HL-60/S4 treated with phorbol 12-myristate 13-acetate at 8.2 ng/mL for 4 days and 3 days (cell line): Measurements from ENCODE around the gene PIEZO1.
"Not testable (repeated sequence)": the region's sequence is repeated elsewhere in the genome, so short reads cannot be mapped to it uniquely, and the experiment has no call there.

Experiments used
- in situ Hi-C: fragments of 300-500 bp; cut with MboI; formaldehyde crosslinking; loops from 2 replicates; pipeline ENCODE4 v1.15.0; 2022; ENCODE audit warnings: low sequenced_read_pairs

PIEZO1 gene

GRCh38 chr16:88805887-88806393, 20.9 kb upstream of the PIEZO1 start:
- in situ Hi-C loops = no loop called here

GRCh38 chr16:88805340-88805715, 20.3 kb upstream of the PIEZO1 start:
- in situ Hi-C loops = no loop called here

GRCh38 chr16:88804552-88805339, 19.7 kb upstream of the PIEZO1 start:
- in situ Hi-C loops = no loop called here

DNA sequence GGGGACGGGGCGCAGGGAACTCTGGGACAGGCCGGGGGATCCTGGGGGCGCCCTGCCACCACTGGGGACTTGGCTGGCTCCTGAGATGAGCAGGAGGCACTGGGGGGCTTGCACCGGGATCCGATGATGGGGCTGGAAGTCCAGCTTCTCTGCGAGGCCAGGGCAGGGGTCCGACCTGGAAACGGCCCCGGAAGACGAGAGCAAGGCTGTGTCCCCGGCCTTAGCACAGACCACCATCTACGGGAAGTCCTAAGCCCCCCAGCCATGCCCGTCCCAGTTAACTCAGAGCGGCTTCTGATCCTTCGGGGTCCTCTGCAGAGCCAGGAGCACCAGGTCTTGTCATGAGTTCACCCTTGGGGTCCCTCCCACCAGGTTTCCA, 19.1 kb upstream of the PIEZO1 start:
- in situ Hi-C loops = no loop called here

DNA sequence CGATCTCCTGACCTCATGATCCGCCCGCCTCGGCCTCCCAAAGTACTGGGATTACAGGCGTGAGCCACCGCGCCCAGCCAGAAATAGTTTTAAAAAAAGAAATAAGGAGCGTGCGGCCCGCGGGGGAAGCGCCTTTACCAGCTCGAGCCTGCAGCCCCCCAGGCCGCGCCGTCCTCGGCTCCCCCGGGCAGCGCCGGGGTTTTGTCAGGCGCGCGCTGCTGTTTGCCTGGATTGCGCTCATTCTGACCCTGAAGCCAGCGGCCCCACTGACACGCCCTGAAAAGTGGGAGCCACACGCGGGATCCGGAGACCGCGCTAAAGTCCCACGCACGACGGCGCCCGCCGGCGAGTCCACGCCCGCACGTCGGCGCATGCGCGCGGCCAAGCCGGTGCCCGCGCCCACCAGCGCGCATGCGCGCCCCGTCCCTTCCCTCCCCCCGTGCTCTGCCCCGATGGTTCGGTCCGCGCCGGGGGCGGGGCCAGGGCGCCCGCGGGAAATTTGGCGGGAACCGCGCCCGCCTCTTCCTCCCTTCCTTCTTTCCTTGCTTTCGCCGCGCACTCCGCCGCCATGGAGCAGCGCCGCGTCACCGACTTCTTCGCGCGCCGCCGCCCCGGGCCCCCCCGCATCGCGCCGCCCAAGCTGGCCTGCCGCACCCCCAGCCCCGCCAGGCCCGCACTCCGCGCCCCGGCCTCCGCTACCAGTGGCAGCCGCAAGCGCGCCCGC, 18.4 kb upstream of the PIEZO1 start, which contains the start of gene CDT1:
Gene CDT1 (plus strand): TSS at position 526 of the 724 bp plus-strand sequence. CDS start 43 bp downstream, at position 569.
- in situ Hi-C loops = no loop called here

DNA sequence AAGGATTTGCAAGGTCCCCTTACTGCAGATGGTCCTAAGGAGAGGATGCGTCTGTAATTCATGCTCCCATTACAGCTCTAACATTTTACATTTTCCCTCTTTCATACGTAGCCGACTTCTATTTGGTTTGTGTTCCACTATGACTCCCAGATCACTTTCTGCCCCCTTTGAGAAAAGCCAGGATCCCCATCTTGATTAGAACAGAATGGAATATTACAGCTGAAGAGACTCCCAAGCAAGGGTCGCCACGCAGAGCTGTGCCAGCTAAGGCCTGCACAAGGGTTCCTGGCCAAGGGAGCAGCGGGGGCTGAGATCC, 15.2 kb upstream of the PIEZO1 start:
- in situ Hi-C loops = no loop called here

DNA sequence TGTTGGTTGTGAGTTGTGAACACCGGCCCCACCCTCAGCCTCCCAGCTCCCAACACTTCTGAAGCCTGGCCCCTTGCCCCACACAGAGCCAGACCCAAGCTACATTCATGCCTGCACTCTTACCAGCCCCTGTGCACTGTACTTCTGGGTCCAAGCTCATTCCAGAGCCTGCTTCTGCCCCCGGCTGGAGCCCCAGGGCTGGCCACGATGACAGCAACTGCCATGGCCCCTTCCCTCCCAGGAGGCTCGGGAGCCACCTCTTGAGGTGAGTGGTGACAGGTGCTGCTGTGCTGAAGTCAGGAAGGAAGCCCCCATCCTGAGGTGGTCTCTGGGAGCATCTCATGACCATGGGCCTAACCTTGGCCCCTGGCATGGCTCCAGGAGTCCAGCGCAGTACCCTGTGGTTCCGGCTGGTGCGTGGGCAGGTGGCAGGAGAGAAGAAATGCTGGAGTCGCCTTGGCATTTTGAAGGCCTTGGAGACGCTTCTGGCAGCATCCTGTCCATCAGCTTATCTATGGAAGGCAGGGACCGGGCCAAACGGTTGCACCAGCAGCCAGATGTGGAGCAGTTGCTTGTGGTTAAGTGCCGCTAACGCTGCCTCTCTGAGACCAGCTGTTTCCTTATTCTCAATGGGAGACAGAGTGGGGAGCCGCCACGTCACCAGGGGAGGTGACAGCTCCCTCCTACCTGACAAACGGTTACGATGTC, 14.7 kb upstream of the PIEZO1 start:
- in situ Hi-C loops = no loop called here

GRCh38 chr16:88798772-88799455, 13.9 kb upstream of the PIEZO1 start:
- in situ Hi-C loops = no loop called here

DNA sequence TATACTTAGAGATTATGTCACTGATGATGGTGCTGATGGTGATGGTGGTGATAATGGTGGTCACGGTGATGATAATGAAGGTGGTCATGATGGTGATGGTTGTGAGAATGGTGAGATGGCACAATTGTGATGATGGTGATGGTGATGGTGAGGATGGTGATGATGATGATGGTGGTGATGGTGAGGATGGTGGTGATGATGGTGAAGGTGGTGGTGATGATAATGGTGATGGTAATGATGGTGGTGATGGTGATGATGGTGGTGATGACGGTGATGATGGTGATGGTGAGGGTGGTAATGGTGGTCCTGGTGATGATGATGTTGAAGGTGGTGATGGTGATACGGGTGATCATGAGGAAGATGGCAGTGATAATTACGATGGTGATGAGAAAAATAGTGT, 13.1 kb upstream of the PIEZO1 start:
- in situ Hi-C loops = no loop called here

DNA sequence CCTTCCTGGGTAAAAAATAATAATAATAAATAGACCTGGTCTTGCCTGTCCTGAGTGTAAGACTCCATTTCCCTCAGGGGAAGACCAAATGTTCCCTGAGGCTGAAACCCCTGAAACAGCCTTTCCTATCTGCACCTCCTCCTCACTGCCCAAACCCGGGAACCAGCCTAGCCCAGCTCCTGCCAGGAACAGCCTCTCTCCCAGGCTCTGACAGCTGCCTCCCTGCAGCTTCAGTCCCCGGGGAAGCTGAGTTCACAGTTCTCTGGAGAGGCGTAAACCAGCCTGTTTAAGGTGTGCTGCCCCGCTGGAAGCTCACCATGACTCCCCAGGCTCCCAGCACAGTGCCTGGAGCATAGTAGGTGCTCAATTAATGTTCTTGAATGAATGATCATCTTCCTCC, 11.3 kb upstream of the PIEZO1 start:
- in situ Hi-C loops = no loop called here

DNA sequence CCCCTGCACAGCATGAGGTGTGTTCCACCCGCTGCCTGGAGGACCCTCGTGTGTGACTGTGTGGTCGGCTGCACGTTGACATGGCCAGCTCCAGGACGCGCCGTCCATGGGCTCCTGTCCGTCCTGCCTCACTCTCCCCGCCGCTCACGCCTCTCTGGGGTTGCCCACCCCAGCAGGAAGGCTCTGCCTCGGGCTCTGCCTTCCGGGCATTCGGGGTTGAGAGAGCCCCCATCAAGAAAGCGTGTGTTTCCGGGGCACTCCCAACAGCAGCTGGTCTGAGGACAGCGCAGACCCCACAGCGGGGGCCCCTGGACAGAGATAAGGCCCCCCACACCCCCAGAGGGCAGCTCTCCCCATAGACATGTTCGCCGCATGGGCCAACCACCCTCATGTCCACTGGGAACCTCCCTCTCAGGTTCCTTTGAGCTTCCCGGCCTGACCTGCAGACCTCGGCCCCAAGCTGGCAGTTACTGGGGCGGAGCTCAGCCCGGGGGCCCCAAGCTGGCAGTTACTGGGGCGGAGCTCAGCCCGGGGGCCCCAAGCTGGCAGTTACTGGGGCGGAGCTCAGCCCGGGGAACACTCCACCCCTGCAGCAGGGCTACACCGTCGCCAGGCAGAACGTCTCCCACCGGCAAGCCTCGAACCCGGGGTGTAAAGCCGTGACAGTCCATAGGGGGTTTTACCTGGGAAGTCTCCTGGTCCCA, 8.4 kb upstream of the PIEZO1 start:
- in situ Hi-C loops = no loop called here

DNA sequence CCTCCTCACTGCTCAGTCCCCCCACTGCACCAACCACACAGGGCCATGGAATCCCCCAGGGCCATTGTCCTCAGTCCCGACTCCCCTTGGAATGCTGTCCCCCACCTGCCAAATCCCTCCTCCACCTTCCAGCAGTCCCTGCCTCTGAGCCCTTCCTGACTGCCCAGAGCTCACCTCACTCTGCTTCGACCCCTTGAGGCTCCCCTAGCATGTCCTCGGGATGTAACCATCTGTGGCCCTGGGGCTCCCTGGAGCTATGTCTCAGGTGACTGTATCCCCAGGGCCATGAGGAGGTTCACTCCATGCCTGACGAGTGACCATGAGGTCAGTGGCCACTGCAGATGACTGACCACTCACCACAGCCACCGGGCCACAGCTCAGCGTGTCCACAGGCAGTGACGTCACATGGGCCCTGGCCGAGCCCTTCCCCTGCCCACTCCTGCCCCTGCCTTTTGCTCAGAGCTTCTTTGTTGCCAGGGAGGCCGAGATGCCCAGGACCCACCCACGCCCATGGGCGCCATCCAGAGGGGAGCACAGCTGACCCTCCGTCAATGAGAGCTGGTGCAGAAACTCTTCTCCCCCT, 7.7 kb upstream of the PIEZO1 start:
- in situ Hi-C loops = no loop called here

- in situ Hi-C loops = no loop called here
Observed at GRCh38 chr16:88792078-88792550, 7.1 kb upstream of the PIEZO1 start.

GRCh38 chr16:88790312-88791211, 5.5 kb upstream of the PIEZO1 start:
- in situ Hi-C loops = no loop called here

- in situ Hi-C loops = no loop called here
Observed at GRCh38 chr16:88789594-88789993, 4.6 kb upstream of the PIEZO1 start.

DNA sequence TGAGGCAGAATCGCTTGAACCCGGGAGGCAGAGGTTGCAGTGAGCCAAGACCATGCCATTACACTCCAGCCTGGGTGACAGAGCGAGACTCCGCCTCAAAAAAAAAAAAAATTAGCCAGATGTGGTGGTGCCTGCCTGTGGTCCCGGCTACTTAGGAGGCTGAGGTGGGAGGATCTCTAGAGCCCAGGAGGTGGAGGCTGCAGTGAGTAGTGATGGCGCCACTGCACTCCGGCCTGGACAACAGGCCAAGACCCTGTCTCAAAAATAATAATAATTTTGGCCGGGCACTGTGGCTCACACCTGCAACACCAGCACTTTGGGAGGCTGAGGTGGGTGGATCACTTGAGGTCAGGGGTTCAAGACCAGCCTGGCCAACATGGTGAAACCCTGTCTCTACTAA, 3.7 kb upstream of the PIEZO1 start:
- in situ Hi-C loops = not testable (repeated sequence)

- in situ Hi-C loops = no loop called here
Observed at GRCh38 chr16:88787579-88788314, 2.7 kb upstream of the PIEZO1 start.

GRCh38 chr16:88784856-88785105, 239 bp downstream of the PIEZO1 start:
- in situ Hi-C loops = no loop called here
